Subcutaneous adipose tissue (tissue), 4 donors: ENCODE data around the gene IFNA1. TPM values are rescaled to one million over a fixed set of nuclear protein-coding genes. Genes with fewer than 3 reads are reported as not detected.

Source experiments
- CTCF ChIP-seq: fragments of 450-650 bp; IDR thresholded peaks from one replicate; pipeline ENCODE4 v1.5.1; 2016; ENCODE audit warnings: low read depth, mild to moderate bottlenecking, control low read depth, antibody characterized with exemption, moderate library complexity
- total RNA-seq, 4 donors: library from RNA; depleted of rRNA; stranded (reverse); fragments of >200 nt; gene quantifications; one replicate each; pipeline ENCODE4 v1.1.0, GENCODE V29; 2016

IFNA1 gene
- not detected for total RNA-seq

GRCh38 chr9:21440139-21440538, at the start of gene IFNA1:
Gene IFNA1, plus strand, starts transcription at chr9:21440439. Its CDS starts 69 bp downstream, at chr9:21440508.
- TF ChIP-seq CTCF: no peak

DNA sequence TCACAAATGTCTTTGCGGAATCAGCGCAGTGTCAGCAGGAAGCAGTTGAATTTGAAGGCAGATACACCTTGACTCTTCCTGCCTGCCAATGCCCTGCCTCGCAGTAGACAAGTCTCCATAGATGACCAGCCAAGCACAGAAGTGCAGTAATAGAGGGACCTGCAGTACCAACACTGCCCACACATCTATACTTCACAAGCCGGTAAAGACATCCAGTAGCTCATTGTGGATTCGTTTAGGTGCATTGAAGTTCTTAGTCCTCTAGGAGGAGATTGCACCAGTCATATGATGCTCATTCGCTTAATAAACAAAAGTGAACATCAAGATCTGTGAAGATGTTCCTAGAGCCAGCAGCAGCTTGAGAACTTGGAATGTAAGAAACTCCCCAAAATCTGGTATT, 48.0 kb upstream of the IFNA1 start:
- no peak for TF ChIP-seq CTCF

DNA sequence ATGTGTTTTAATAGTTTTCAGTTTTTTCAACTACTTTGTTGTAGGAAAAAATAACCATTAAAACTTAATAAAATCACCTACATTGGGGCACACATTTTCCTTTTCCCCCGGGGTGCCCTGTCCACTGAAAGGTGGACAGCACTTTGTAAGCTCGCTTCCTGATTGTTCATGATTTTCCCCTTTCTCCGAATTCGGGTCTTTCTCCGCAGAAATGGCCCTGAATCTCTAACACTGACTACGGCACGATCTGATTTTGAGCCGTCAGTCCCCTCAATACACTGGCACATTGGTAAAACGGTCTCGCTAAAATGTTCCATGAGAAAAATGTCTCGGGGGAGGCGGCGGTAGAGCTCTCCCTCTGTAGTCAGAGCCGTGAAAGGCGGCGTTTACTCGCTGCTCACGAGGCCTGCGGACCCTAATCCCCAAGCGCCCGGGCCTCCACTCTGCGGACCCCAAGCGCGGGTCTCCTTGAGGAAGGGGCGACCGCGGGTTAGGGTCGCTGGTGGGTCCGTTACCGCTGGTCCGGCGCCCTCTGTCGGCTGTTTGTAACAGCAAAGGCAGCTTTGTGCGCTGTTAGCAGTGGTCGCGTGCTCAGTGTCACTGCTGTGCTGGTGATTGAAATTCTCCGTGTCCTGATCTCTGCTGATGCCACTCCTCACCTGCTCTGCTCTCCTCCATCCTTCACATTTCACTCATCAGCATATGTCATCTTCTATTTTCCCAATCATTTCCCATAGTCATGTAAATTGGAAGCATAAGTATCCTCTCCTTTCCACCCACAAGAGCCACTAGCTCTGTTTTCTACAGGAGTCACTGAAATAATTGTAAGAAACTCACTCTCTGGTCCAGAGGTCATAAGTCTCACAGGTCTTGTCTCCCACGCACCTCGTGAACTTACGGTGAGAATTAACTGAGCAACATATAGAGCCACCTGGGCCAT, 44.2 kb upstream of the IFNA1 start:
- TF ChIP-seq CTCF: no peak

GRCh38 chr9:21398955-21399489, 41.2 kb upstream of the IFNA1 start:
- no peak for TF ChIP-seq CTCF

- no peak for TF ChIP-seq CTCF
These were observed 40.3 kb upstream of the IFNA1 start for GRCh38 chr9:21399956-21400355.

- TF ChIP-seq CTCF: no peak
These were observed 37.6 kb upstream of the IFNA1 start for GRCh38 chr9:21402386-21403251.

GRCh38 chr9:21404146-21404545, 36.1 kb upstream of the IFNA1 start:
- no peak for TF ChIP-seq CTCF
